ENCODE results near the gene EVX2.

The EVX2 gene

GRCh38 chr2:176066645-176067588 is 16.8 kb downstream of the EVX2 start:
- DNase-seq (ENCODE audit: low spot score): no peak

- DNase-seq (ENCODE audit: low spot score): no peak
Measured at GRCh38 chr2:176063958-176064357, 19.8 kb downstream of the EVX2 start.

GRCh38 chr2:176056406-176056805 is 27.4 kb downstream of the EVX2 start:
- no peak for DNase-seq (ENCODE audit: low spot score)

- no peak for DNase-seq (ENCODE audit: low spot score)
Measured at GRCh38 chr2:176039375-176039774, 44.4 kb downstream of the EVX2 start.

GRCh38 chr2:176038694-176039093 is 45.1 kb downstream of the EVX2 start:
- DNase-seq (ENCODE audit: low spot score): no peak

- no peak for DNase-seq (ENCODE audit: low spot score)
Measured at GRCh38 chr2:176035013-176035691, 48.6 kb downstream of the EVX2 start.

GRCh38 chr2:176027806-176028205 is 56.0 kb downstream of the EVX2 start:
- DNase-seq (ENCODE audit: low spot score): no peak

Data from kidney capillary endothelial cell (primary cell).